H9 (cell line): ENCODE data around the gene FOXI2. TPM values are rescaled to one million over a fixed set of nuclear protein-coding genes. Genes with fewer than 3 reads are reported as not detected.

ENCODE experiments used
- DNase-seq: peaks from one replicate; pipeline ENCODE4 v3.0.0-alpha.2; 2017
- H2AFZ ChIP-seq: one replicate; pipeline ENCODE4 v1.6.1; 2013; ENCODE audit warnings: mild to moderate bottlenecking, low read length, control low read depth, moderate library complexity
- H2AK5ac ChIP-seq: 2 replicates; pipeline ENCODE4 v1.6.1; 2013; ENCODE audit warnings: low read length, control low read depth, mixed read lengths; ENCODE audit not compliant: insufficient read length
- H2BK120ac ChIP-seq: one replicate; pipeline ENCODE4 v1.6.1; 2013; ENCODE audit warnings: low read depth, mild to moderate bottlenecking, low read length, control low read depth, inconsistent platforms; ENCODE audit not compliant: poor library complexity, severe bottlenecking
- H2BK12ac ChIP-seq: 2 replicates; pipeline ENCODE4 v1.6.1; 2013; ENCODE audit warnings: low read length, control low read depth, mixed read lengths, low read depth; ENCODE audit not compliant: insufficient read length
- H2BK15ac ChIP-seq: 2 replicates; pipeline ENCODE4 v1.6.1; 2013; ENCODE audit warnings: low read depth, low read length, control low read depth
- H2BK20ac ChIP-seq: one replicate; pipeline ENCODE4 v1.6.1; 2013; ENCODE audit warnings: low read depth, mild to moderate bottlenecking, low read length, control low read depth, inconsistent platforms; ENCODE audit not compliant: poor library complexity, severe bottlenecking
- H2BK5ac ChIP-seq: 2 replicates; pipeline ENCODE4 v1.6.1; 2013; ENCODE audit warnings: low read length, control low read depth, mixed read lengths; ENCODE audit not compliant: insufficient read length
- H3K14ac ChIP-seq: 2 replicates; pipeline ENCODE4 v1.6.1; 2013; ENCODE audit warnings: low read length, control low read depth; ENCODE audit not compliant: insufficient read depth
- H3K18ac ChIP-seq: 2 replicates; pipeline ENCODE4 v1.6.1; 2013; ENCODE audit warnings: low read depth, mild to moderate bottlenecking, mixed read lengths, low read length, control low read depth; ENCODE audit not compliant: insufficient read length
- H3K23ac ChIP-seq: 2 replicates; pipeline ENCODE4 v1.6.1; 2013; ENCODE audit warnings: low read length, control low read depth, mixed read lengths, low read depth; ENCODE audit not compliant: insufficient read length
- H3K23me2 ChIP-seq: 2 replicates; pipeline ENCODE4 v1.6.1; 2013; ENCODE audit warnings: low read depth, mild to moderate bottlenecking, mixed read lengths, low read length, control low read depth; ENCODE audit not compliant: insufficient read length, poor library complexity, severe bottlenecking
- H3K27ac ChIP-seq: 2 replicates; pipeline ENCODE4 v1.5.1; 2013; ENCODE audit warnings: low read length, control low read depth, mixed read lengths, low read depth; ENCODE audit not compliant: insufficient read length
- H3K27me3 ChIP-seq: 2 replicates; pipeline ENCODE4 v1.6.1; 2013; ENCODE audit warnings: low read length, control low read depth, inconsistent platforms; ENCODE audit not compliant: insufficient read depth
- H3K4ac ChIP-seq: 2 replicates; pipeline ENCODE4 v1.6.1; 2013; ENCODE audit warnings: low read depth, mild to moderate bottlenecking, control low read depth, inconsistent platforms, low read length, moderate library complexity
- H3K4me1 ChIP-seq: 2 replicates; pipeline ENCODE4 v1.6.1; 2013; ENCODE audit warnings: low read length, control low read depth, inconsistent platforms; ENCODE audit not compliant: insufficient read depth
- H3K4me2 ChIP-seq: 2 replicates; pipeline ENCODE4 v1.6.1; 2013; ENCODE audit warnings: low read length, control low read depth, mixed read lengths; ENCODE audit not compliant: insufficient read length, insufficient read depth
- H3K56ac ChIP-seq: 2 replicates; pipeline ENCODE4 v1.6.1; 2013; ENCODE audit warnings: low read depth, mild to moderate bottlenecking, mixed read lengths, low read length, control low read depth; ENCODE audit not compliant: insufficient read length
- H3K79me1 ChIP-seq: 2 replicates; pipeline ENCODE4 v1.6.1; 2013; ENCODE audit warnings: low read depth, mild to moderate bottlenecking, moderate library complexity, low read length, control low read depth, inconsistent platforms; ENCODE audit not compliant: insufficient read depth, poor library complexity, severe bottlenecking
- H3K79me2 ChIP-seq: 2 replicates; pipeline ENCODE4 v1.6.1; 2013; ENCODE audit warnings: low read length, control low read depth, inconsistent platforms; ENCODE audit not compliant: insufficient read depth
- H3K9ac ChIP-seq: 2 replicates; pipeline ENCODE4 v1.6.1; 2013; ENCODE audit warnings: low read length, control low read depth, mixed read lengths; ENCODE audit not compliant: insufficient read length; ENCODE audit errors: extremely low read depth
- H3K9me3 ChIP-seq: one replicate; pipeline ENCODE4 v1.6.1; 2013; ENCODE audit warnings: low read depth, low read length, inconsistent platforms; ENCODE audit not compliant: control insufficient read depth
- H3T11ph ChIP-seq: one replicate; pipeline ENCODE4 v1.6.1; 2013; ENCODE audit warnings: mild to moderate bottlenecking, low read length, control low read depth, inconsistent platforms
- H4K20me1 ChIP-seq: one replicate; pipeline ENCODE4 v1.6.1; 2013; ENCODE audit not compliant: control insufficient read depth, insufficient read length, insufficient read depth
- H4K5ac ChIP-seq: 2 replicates; pipeline ENCODE4 v1.6.1; 2013; ENCODE audit warnings: low read depth, mild to moderate bottlenecking, mixed read lengths, low read length, control low read depth; ENCODE audit not compliant: insufficient read length
- H4K8ac ChIP-seq: replicated peaks from 2 replicates; pipeline ENCODE4 v1.6.1; 2013; ENCODE audit warnings: low read length, control low read depth, mixed read lengths, low read depth; ENCODE audit not compliant: insufficient read length
- H4K91ac ChIP-seq: 2 replicates; pipeline ENCODE4 v1.6.1; 2013; ENCODE audit warnings: low read depth, mild to moderate bottlenecking, moderate library complexity, mixed read lengths, low read length, control low read depth; ENCODE audit not compliant: insufficient read length
- H3K27ac Mint-ChIP-seq, 3 experiments: 2 replicates in 2 of 3; 3 replicates in 1 of 3; pipeline ENCODE4 v1.8.0; 2020 to 2021; ENCODE audit warnings: mixed read lengths in 3 of 3, mild to moderate bottlenecking in 1 of 3, moderate library complexity in 1 of 3
- H3K27me3 Mint-ChIP-seq: 2 replicates; pipeline ENCODE4 v1.8.0; 2021; ENCODE audit warnings: low read depth, mild to moderate bottlenecking, moderate library complexity, mixed read lengths
- H3K36me3 Mint-ChIP-seq, 3 experiments: 2 replicates in 2 of 3; 3 replicates in 1 of 3; pipeline ENCODE4 v1.8.0; 2020 to 2021; ENCODE audit warnings: low read depth in 3 of 3, mixed read lengths in 3 of 3; ENCODE audit not compliant: insufficient read depth in 1 of 3
- H3K4me1 Mint-ChIP-seq, 2 experiments: 2 replicates each; pipeline ENCODE4 v1.8.0; 2020; ENCODE audit warnings: mixed read lengths in 2 of 2
- H3K4me3 Mint-ChIP-seq, 2 experiments: 2 replicates in 1 of 2; 3 replicates in 1 of 2; pipeline ENCODE4 v1.8.0; 2020 to 2021; ENCODE audit warnings: mild to moderate bottlenecking in 2 of 2, mixed read lengths in 2 of 2, moderate library complexity in 1 of 2
- H3K9me3 Mint-ChIP-seq, 2 experiments: 2 replicates in 1 of 2; 3 replicates in 1 of 2; pipeline ENCODE4 v1.8.0; 2020; ENCODE audit warnings: mild to moderate bottlenecking in 2 of 2, mixed read lengths in 2 of 2, moderate library complexity in 1 of 2
- WGBS: extraction: QIAGEN DNeasy Blood & Tissue Kit; methylation state at CpG from one replicate; pipeline ENCODE4 v1.1.7; 2013; ENCODE audit warnings: missing lambda C conversion rate, low lambda C conversion rate, mixed read lengths; ENCODE audit not compliant: insufficient read length; ENCODE audit errors: extremely low coverage; 5-methylcytosine and 5-hydroxymethylcytosine counted together
- total RNA-seq: library from RNA; stranded (reverse); gene quantifications from 2 replicates; pipeline ENCODE4 v1.2.1, GENCODE V29; 2021
- TF ChIP-seq, protein P1 (sequence below): fragments of 200-600 bp; sonication (generic); conservative IDR thresholded peaks from 3 replicates; pipeline ENCODE4 v1.8.0; 2021; ENCODE audit warnings: antibody characterized with exemption, mild to moderate bottlenecking

Gene FOXI2
- total RNA-seq, 1 experiment from 2014 or later: 0.42 TPM

DNA sequence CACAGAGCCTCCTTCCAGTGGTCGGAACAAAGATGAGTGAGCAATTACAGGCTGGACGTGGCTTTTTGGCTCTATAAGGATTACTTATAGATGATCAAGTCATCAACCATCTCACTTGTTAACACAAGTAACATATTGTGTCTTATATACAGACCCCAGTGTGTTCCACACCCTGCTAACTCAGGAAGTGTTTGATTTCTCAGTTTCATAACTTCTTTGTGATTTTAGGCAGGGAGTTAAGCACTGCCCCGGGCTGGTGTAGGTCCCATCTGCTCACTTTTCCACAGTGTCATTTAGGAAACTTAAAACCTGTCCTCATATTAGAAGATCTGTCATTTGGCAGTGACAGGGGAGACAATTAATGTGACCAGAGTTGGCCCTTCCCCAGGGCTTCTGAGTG is 6.2 kb downstream of the FOXI2 start:
- Histone ChIP-seq H4K91ac (no peak overlapping the region), H3K4me1 (peaks cover 3% of the 10 kb centered on the region; the same call in 1 of the 2 replicates), H3K27ac (no peak overlapping the region), H4K20me1 (no peaks in the 10 kb centered on the region), H2AK5ac (no peak overlapping the region), H3T11ph (no peak overlapping the region), H3K79me2 (no peaks in the 10 kb centered on the region), H3K79me1 (no peaks in the 10 kb centered on the region), H3K18ac (no peak overlapping the region), H2AFZ (no peak overlapping the region), H4K5ac (no peak overlapping the region), H3K9ac (no peak overlapping the region), H3K14ac (no peak overlapping the region), H2BK20ac (no peak overlapping the region), H2BK5ac (no peak overlapping the region), H3K4ac (no peak overlapping the region), H2BK15ac (no peak overlapping the region), H2BK12ac (no peak overlapping the region), H3K23me2 (no peaks in the 10 kb centered on the region), H2BK120ac (no peak overlapping the region), H4K8ac (no peak overlapping the region), H3K56ac (no peak overlapping the region), H3K27me3 (peaks cover 11% of the 10 kb centered on the region; the same call in 1 of the 2 replicates), H3K9me3 (no peaks in the 10 kb centered on the region), H3K4me2 (no peak overlapping the region), H3K23ac (no peak overlapping the region)
- WGBS: no CpG with 5 or more reads among the region's 3 CpGs
- Mint-ChIP-seq H3K27me3 (peaks cover 65% of the 10 kb centered on the region), H3K27ac (no peak overlapping the region), H3K4me3 (no peak overlapping the region), H3K4me1 (peaks cover 4 to 7% of the 10 kb centered on the region in 2 experiments), H3K36me3 (no peaks in the 10 kb centered on the region; a peak in 1 of 7 replicates), H3K9me3 (peaks cover 0 to 4% of the 10 kb centered on the region in 2 experiments; a peak in 3 of 5 replicates)
- TF ChIP-seq, protein P1, sequence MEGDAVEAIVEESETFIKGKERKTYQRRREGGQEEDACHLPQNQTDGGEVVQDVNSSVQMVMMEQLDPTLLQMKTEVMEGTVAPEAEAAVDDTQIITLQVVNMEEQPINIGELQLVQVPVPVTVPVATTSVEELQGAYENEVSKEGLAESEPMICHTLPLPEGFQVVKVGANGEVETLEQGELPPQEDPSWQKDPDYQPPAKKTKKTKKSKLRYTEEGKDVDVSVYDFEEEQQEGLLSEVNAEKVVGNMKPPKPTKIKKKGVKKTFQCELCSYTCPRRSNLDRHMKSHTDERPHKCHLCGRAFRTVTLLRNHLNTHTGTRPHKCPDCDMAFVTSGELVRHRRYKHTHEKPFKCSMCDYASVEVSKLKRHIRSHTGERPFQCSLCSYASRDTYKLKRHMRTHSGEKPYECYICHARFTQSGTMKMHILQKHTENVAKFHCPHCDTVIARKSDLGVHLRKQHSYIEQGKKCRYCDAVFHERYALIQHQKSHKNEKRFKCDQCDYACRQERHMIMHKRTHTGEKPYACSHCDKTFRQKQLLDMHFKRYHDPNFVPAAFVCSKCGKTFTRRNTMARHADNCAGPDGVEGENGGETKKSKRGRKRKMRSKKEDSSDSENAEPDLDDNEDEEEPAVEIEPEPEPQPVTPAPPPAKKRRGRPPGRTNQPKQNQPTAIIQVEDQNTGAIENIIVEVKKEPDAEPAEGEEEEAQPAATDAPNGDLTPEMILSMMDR: no peak
- DNase-seq: no peak
